ENCODE data around the gene C10orf105.

Gene C10orf105

GRCh38 chr10:71737001-71737833, 17.6 kb upstream of the C10orf105 start:
- no peak for DNase-seq

DNA sequence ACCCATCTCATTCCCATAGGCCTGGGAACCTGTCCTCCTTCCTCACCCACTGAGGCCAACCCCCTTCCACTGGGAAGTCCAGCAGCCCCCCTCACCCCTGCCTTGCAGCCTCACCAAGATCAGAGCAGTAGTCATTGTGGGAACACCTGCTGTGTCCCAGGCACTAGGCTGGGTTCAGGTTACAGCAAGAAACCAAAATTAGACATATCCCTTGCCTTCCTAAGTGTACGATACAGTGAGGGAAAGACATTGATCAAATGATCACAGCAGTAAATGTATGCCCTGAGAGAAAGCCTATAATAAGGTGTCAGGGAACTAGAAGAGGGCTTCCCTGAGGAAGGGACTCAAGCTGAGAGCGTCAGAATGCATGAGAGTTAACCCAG, 17.0 kb upstream of the C10orf105 start:
- no peak for DNase-seq

DNA sequence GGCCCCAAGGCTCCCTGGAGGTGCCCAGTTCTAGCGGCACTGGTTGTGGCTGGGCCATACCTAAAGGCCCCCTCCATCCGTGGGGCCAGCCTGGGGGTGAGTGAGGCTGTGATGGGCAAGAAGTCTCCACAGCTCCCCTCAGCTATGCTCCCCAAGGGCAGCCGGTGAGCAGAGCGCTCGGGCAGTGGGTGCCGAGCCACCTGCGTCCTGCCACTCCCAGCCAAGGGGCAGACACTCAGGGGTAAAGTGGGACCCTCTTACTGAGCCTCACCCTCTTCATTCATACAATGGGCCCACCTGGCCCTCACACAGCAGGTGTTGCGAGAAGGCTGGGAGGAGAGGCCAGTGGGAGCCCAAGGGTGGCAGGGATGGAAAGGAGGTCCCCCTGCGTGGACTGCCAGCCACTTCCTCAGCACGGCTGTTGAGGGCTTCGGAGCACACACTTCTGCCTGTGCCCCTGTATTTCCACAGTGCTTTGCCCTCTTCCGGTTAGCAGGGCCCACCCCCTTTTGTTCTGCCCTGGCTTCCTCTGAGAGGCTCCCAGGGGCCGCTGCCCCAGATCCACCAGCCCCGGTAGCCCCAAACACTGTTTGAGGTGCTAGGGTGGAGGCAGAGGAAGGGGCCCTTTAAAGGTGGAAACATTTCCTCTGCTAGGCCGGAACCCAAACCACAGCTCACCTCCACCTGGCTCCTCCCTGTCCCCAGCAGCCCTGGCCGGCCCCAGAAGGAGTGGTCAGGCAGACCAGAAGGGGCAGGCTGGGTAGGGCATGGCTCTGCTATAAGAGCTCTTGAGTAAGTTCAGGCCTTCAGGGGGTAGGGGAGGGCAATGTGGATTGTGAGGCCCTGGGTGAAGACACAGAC, 16.4 kb upstream of the C10orf105 start:
- DNase-seq = no peak

- DNase-seq = no peak
Measured at GRCh38 chr10:71734797-71735196, 15.2 kb upstream of the C10orf105 start.

GRCh38 chr10:71731791-71732190, 12.2 kb upstream of the C10orf105 start:
- no peak for DNase-seq

DNA sequence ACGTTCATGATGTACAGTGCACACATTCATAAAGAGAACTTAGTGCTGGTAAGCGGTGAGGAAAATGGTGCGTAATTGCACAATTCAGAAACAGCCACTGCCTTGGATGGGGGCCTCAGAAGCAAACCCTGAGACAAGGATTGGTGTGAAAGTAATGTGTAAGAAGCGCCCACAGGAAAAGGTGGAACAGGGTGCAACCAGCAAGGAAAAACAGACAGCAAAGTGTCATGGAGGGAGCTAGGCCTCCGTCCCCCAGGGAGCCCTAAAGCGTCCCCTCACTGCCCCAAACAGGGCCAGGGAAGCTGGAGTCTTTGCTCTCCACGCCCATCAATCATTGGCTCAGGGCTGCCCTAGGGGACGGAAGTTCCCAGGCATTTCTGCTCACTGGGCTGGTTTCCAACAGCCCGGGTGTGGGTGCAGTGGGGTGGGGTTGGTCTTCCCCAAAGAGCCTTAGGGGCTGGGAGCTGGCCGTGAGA, 9.6 kb upstream of the C10orf105 start:
- peak in 1 of 2 donors; percentile 23 for DNase-seq

GRCh38 chr10:71727738-71728737, 8.5 kb upstream of the C10orf105 start:
- DNase-seq = peak; percentile 18 to 31

GRCh38 chr10:71727105-71727737, 7.6 kb upstream of the C10orf105 start:
- DNase-seq = no peak

- DNase-seq = no peak
Measured at GRCh38 chr10:71726580-71727104, 7.1 kb upstream of the C10orf105 start.

DNA sequence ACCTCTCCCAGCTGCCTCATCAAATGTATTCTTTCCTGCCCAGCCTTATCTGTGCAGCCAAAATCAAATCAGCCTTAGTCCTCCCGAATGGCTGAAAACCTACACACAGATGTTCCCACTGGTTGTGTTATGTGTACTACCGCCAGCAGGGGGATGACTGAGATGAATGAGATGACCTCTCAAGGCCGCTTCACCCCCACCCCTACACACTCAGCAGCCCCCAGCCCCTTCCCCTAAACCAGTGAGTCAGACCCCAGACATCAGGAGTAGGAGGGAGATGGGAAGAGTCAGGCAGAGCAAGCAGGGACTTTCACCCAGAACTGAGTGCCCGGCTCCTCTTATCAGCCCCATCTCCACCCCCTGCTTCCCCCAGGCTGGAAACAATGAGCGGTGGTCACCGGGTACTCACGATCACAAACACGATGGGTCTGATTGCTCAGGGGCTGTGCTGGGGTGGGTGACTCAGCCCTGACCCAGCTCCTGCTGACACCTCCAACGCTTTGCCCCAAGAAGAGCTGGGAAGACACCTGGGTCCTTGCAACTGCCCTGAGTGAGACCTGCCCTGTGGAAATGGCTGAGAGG, 6.5 kb upstream of the C10orf105 start:
- no peak for DNase-seq

- no peak for DNase-seq
Measured at GRCh38 chr10:71725249-71725648, 5.7 kb upstream of the C10orf105 start.

GRCh38 chr10:71724539-71724938, 5.0 kb upstream of the C10orf105 start:
- DNase-seq = no peak

GRCh38 chr10:71723311-71723710, 3.7 kb upstream of the C10orf105 start:
- no peak for DNase-seq

- DNase-seq = no peak
Measured at GRCh38 chr10:71722849-71723248, 3.3 kb upstream of the C10orf105 start.

GRCh38 chr10:71721313-71721712, 1.7 kb upstream of the C10orf105 start:
- no peak for DNase-seq

GRCh38 chr10:71720288-71720687, 710 bp upstream of the C10orf105 start:
- DNase-seq = no peak

- peak in 1 of 2 donors; percentile 14 for DNase-seq
Measured at GRCh38 chr10:71719042-71719441, 536 bp downstream of the C10orf105 start.

- no peak for DNase-seq
Measured at GRCh38 chr10:71718165-71718698, 1.3 kb downstream of the C10orf105 start.

- DNase-seq = no peak
Measured at GRCh38 chr10:71717551-71717951, 2.0 kb downstream of the C10orf105 start.

DNA sequence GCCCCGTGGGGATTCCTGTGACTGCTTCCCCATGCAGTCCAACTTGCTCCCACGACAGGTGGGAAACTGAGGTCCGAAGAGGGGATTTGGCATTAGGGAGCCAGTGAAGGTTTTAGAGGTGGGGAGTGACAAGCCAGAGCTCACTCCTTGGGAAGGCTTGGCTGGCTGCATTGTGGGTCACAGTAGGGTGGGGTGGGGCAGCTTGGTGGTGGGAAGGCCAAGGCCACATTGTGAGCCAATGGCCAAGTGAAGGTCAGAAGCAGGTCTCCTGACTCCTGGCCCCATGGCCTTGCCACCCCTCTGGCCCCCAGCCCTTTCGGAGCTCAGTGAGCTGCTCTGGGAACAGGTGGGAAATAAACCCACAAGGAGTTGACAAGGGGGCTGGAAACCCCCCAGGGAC, 2.5 kb downstream of the C10orf105 start:
- no peak for DNase-seq

GRCh38 chr10:71716426-71716825, 3.2 kb downstream of the C10orf105 start:
- no peak for DNase-seq
